Measurements from ENCODE around the gene FOXD2. TPM values are rescaled to one million over a fixed set of nuclear protein-coding genes. Genes with fewer than 3 reads are reported as not detected.
"Not testable (repeated sequence)": the region's sequence is repeated elsewhere in the genome, so short reads cannot be mapped to it uniquely, and the experiment has no call there.

FOXD2 gene
- total RNA-seq, 2 donors from 2014 or later, result 0.04 TPM; not detected in 1

- peaks cover 46 to 60% of the 10 kb centered on the region in 2 donors for H3K27me3 ChIP-seq
Measured at GRCh38 chr1:47445823-47446550, 8.1 kb downstream of the FOXD2 start.

GRCh38 chr1:47448462-47449222 is 10.8 kb downstream of the FOXD2 start:
- Histone ChIP-seq H3K4me1 (peaks cover 0 to 23% of the 10 kb centered on the region in 2 donors), H3K36me3 (no peaks in the 10 kb centered on the region), H3K4me3 (no peak overlapping the region), H3K9me3 (no peaks in the 10 kb centered on the region), H3K27ac (no peak overlapping the region), H3K27me3 (peaks cover 34 to 47% of the 10 kb centered on the region in 2 donors)
- no peak for DNase-seq (ENCODE audit: low spot score)
- no peak for TF ChIP-seq CTCF (IDR thresholded peaks at IDR 0.05)

More at GRCh38 chr1:47445823-47446550, 8.1 kb downstream of the FOXD2 start:
- DNase-seq (ENCODE audit: low spot score), result no peak
- peaks cover 0 to 23% of the 10 kb centered on the region in 2 donors for H3K4me1 ChIP-seq
- no peaks in the 10 kb centered on the region for H3K36me3 ChIP-seq
- no peak overlapping the region for H3K27ac ChIP-seq
- no peaks in the 10 kb centered on the region for H3K9me3 ChIP-seq
- no peak for TF ChIP-seq CTCF (IDR thresholded peaks at IDR 0.05)
- H3K4me3 ChIP-seq, result no peak overlapping the region

GRCh38 chr1:47449822-47450552 is 12.1 kb downstream of the FOXD2 start:
- H3K27me3 ChIP-seq, result peaks cover 21 to 34% of the 10 kb centered on the region in 2 donors
- no peaks in the 10 kb centered on the region for H3K36me3 ChIP-seq
- TF ChIP-seq CTCF (IDR thresholded peaks at IDR 0.05), result peak in 1 of 2 donors; percentile 60
- no peaks in the 10 kb centered on the region for H3K9me3 ChIP-seq
- peaks cover 0 to 12% of the 10 kb centered on the region in 2 donors for H3K4me1 ChIP-seq
- H3K4me3 ChIP-seq, result no peak overlapping the region
- no peak for DNase-seq (ENCODE audit: low spot score)
- H3K27ac ChIP-seq, result no peak overlapping the region

- Histone ChIP-seq H3K9me3 (no peaks in the 10 kb centered on the region), H3K4me3 (no peak overlapping the region), H3K27ac (no peak overlapping the region), H3K4me1 (peaks cover 0 to 8% of the 10 kb centered on the region in 2 donors), H3K36me3 (no peaks in the 10 kb centered on the region), H3K27me3 (peaks cover 18 to 28% of the 10 kb centered on the region in 2 donors)
- TF ChIP-seq CTCF (IDR thresholded peaks at IDR 0.05), result no peak
- DNase-seq (ENCODE audit: low spot score), result no peak
Measured at GRCh38 chr1:47450606-47451005, 12.8 kb downstream of the FOXD2 start.

- Histone ChIP-seq H3K36me3 (no peaks in the 10 kb centered on the region), H3K4me3 (no peak overlapping the region), H3K9me3 (no peaks in the 10 kb centered on the region), H3K27ac (no peak overlapping the region), H3K27me3 (peaks cover 5 to 10% of the 10 kb centered on the region in 2 donors), H3K4me1 (peaks cover 0 to 8% of the 10 kb centered on the region in 2 donors)
- DNase-seq (ENCODE audit: low spot score), result no peak
- no peak for TF ChIP-seq CTCF (IDR thresholded peaks at IDR 0.05)
Measured at GRCh38 chr1:47452426-47452825, 14.6 kb downstream of the FOXD2 start.

- H3K4me3 ChIP-seq; H3K4me1 ChIP-seq; H3K36me3 ChIP-seq; H3K9me3 ChIP-seq; DNase-seq (ENCODE audit: low spot score); H3K27ac ChIP-seq: not testable (repeated sequence)
- peaks cover 2 to 10% of the 10 kb centered on the region in 2 donors for H3K27me3 ChIP-seq
Measured at GRCh38 chr1:47453910-47454309, 16.1 kb downstream of the FOXD2 start.

All from right atrium auricular region (tissue), 2 donors.